OCI-LY1 (cell line): ENCODE measurements around the gene GDF10.

Source experiments
- H2AFZ ChIP-seq: fragments of 200-600 bp; sonication (generic), shearing (Covaris generic); 2 replicates; pipeline ENCODE4 v1.6.0; 2014; ENCODE audit warnings: antibody characterized with exemption, mild to moderate bottlenecking, low read length
- H3F3A ChIP-seq: fragments of 200-600 bp; sonication (generic), shearing (Covaris generic); 2 replicates; pipeline ENCODE4 v1.6.0; 2014; ENCODE audit warnings: mild to moderate bottlenecking, antibody characterized with exemption, low read length, moderate library complexity; ENCODE audit not compliant: insufficient read depth
- H3K27ac ChIP-seq: fragments of 200-600 bp; sonication (generic); 2 replicates; pipeline ENCODE4 v1.5.1; 2014; ENCODE audit warnings: low read length, mixed run types, mild to moderate bottlenecking, low read depth; ENCODE audit not compliant: poor library complexity, severe bottlenecking
- H3K27me3 ChIP-seq: fragments of 200-600 bp; sonication (generic); 2 replicates; pipeline ENCODE4 v1.6.0; 2014; ENCODE audit warnings: antibody characterized with exemption, mild to moderate bottlenecking, low read length, moderate library complexity; ENCODE audit not compliant: insufficient read depth
- H3K36me3 ChIP-seq: fragments of 200-600 bp; sonication (generic); 2 replicates; pipeline ENCODE4 v1.6.1; 2014; ENCODE audit warnings: mild to moderate bottlenecking, antibody characterized with exemption, low read length, moderate library complexity, mixed read lengths; ENCODE audit not compliant: insufficient read depth
- H3K4me1 ChIP-seq: fragments of 200-600 bp; sonication (generic); 2 replicates; pipeline ENCODE4 v1.5.1; 2014; ENCODE audit warnings: mild to moderate bottlenecking, low read length, moderate library complexity; ENCODE audit not compliant: insufficient read depth, severe bottlenecking
- H3K4me2 ChIP-seq: fragments of 200-600 bp; sonication (generic), shearing (Covaris generic); 2 replicates; pipeline ENCODE4 v1.6.1; 2014; ENCODE audit warnings: low read length
- H3K4me3 ChIP-seq: fragments of 200-600 bp; sonication (generic); 2 replicates; pipeline ENCODE4 v1.5.1; 2014; ENCODE audit warnings: low read length, low read depth, mild to moderate bottlenecking, mixed read lengths; ENCODE audit not compliant: poor library complexity, severe bottlenecking
- H3K79me2 ChIP-seq: fragments of 200-600 bp; shearing (Covaris generic); 2 replicates; pipeline ENCODE4 v1.6.1; 2016; ENCODE audit warnings: mixed run types, low read length, mixed read lengths; ENCODE audit not compliant: insufficient read depth
- H3K9ac ChIP-seq: fragments of 200-600 bp; sonication (generic), shearing (Covaris generic); 2 replicates; pipeline ENCODE4 v1.6.1; 2014; ENCODE audit warnings: mild to moderate bottlenecking, low read length, mixed read lengths
- H3K9me2 ChIP-seq: fragments of 200-600 bp; sonication (generic), shearing (Covaris generic); 2 replicates; pipeline ENCODE4 v1.6.1; 2014; ENCODE audit warnings: low read depth, mild to moderate bottlenecking, low read length, mixed read lengths
- H3K9me3 ChIP-seq: fragments of 200-600 bp; shearing (Covaris generic); 2 replicates; pipeline ENCODE4 v1.6.1; 2014; ENCODE audit warnings: low read length, mixed read lengths
- H4K20me1 ChIP-seq: fragments of 200-600 bp; sonication (generic), shearing (Covaris generic); 2 replicates; pipeline ENCODE4 v1.6.0; 2016; ENCODE audit warnings: mild to moderate bottlenecking, low read length; ENCODE audit not compliant: insufficient read depth
- EZH2 ChIP-seq: fragments of 200-600 bp; sonication (generic), shearing (Covaris generic); IDR thresholded peaks from 2 replicates; pipeline ENCODE4 v1.8.0; 2017; ENCODE audit warnings: borderline replicate concordance, mixed run types, mild to moderate bottlenecking, antibody characterized with exemption, low read length, moderate library complexity, mixed read lengths
- TF ChIP-seq, protein P1 (sequence below): fragments of 200-600 bp; sonication (generic), shearing (Covaris generic); IDR thresholded peaks from 2 replicates; pipeline ENCODE4 v1.5.1; 2017; ENCODE audit warnings: mild to moderate bottlenecking, antibody characterized with exemption, low read length, moderate library complexity, mixed read lengths

Gene GDF10

GRCh38 chr10:47332946-47333345 lies 32.9 kb downstream of the GDF10 start:
- H2AFZ ChIP-seq, result no peak overlapping the region
- H4K20me1 ChIP-seq, result no peaks in the 10 kb centered on the region
- H3K4me3 ChIP-seq, result no peak overlapping the region
- H3F3A ChIP-seq, result no peaks in the 10 kb centered on the region
- no peaks in the 10 kb centered on the region for H3K9me2 ChIP-seq
- H3K9me3 ChIP-seq, result no peaks in the 10 kb centered on the region
- H3K4me2 ChIP-seq, result no peak overlapping the region
- H3K9ac ChIP-seq, result no peak overlapping the region
- H3K4me1 ChIP-seq, result no peaks in the 10 kb centered on the region
- no peaks in the 10 kb centered on the region for H3K79me2 ChIP-seq
- no peak for TF ChIP-seq EZH2
- TF ChIP-seq, protein P1, sequence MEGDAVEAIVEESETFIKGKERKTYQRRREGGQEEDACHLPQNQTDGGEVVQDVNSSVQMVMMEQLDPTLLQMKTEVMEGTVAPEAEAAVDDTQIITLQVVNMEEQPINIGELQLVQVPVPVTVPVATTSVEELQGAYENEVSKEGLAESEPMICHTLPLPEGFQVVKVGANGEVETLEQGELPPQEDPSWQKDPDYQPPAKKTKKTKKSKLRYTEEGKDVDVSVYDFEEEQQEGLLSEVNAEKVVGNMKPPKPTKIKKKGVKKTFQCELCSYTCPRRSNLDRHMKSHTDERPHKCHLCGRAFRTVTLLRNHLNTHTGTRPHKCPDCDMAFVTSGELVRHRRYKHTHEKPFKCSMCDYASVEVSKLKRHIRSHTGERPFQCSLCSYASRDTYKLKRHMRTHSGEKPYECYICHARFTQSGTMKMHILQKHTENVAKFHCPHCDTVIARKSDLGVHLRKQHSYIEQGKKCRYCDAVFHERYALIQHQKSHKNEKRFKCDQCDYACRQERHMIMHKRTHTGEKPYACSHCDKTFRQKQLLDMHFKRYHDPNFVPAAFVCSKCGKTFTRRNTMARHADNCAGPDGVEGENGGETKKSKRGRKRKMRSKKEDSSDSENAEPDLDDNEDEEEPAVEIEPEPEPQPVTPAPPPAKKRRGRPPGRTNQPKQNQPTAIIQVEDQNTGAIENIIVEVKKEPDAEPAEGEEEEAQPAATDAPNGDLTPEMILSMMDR, result no peak
- no peaks in the 10 kb centered on the region for H3K36me3 ChIP-seq
- 0 out of 2 replicates have a peak, but pooled peaks cover 5% of the 10 kb centered on the region for H3K27me3 ChIP-seq
- no peak overlapping the region for H3K27ac ChIP-seq

- Histone ChIP-seq H3K4me2 (no peak overlapping the region), H2AFZ (no peak overlapping the region), H3K79me2 (no peaks in the 10 kb centered on the region), H3K9ac (no peak overlapping the region), H3K9me3 (no peaks in the 10 kb centered on the region), H3K9me2 (no peaks in the 10 kb centered on the region), H3F3A (no peaks in the 10 kb centered on the region), H3K4me1 (no peaks in the 10 kb centered on the region), H3K27me3 (0 out of 2 replicates have a peak, but pooled peaks cover 5% of the 10 kb centered on the region), H3K4me3 (no peak overlapping the region), H3K27ac (no peak overlapping the region), H3K36me3 (no peaks in the 10 kb centered on the region), H4K20me1 (no peaks in the 10 kb centered on the region)
- TF ChIP-seq, protein P1, result no peak
- TF ChIP-seq EZH2, result no peak
Measured at GRCh38 chr10:47333532-47333931, 33.5 kb downstream of the GDF10 start.

GRCh38 chr10:47334466-47335295 lies 34.7 kb downstream of the GDF10 start:
- H3K4me1 ChIP-seq, result no peaks in the 10 kb centered on the region
- H3K36me3 ChIP-seq, result no peaks in the 10 kb centered on the region
- H3K9me2 ChIP-seq, result no peaks in the 10 kb centered on the region
- TF ChIP-seq, protein P1, result no peak
- no peak for TF ChIP-seq EZH2
- no peaks in the 10 kb centered on the region for H3F3A ChIP-seq
- H3K27ac ChIP-seq, result no peak overlapping the region
- H3K4me3 ChIP-seq, result no peak overlapping the region
- H2AFZ ChIP-seq, result no peak overlapping the region
- H3K79me2 ChIP-seq, result no peaks in the 10 kb centered on the region
- H4K20me1 ChIP-seq, result no peaks in the 10 kb centered on the region
- no peaks in the 10 kb centered on the region for H3K9me3 ChIP-seq
- H3K4me2 ChIP-seq, result no peak overlapping the region
- H3K27me3 ChIP-seq, result 0 out of 2 replicates have a peak, but pooled peaks cover 5% of the 10 kb centered on the region
- no peak overlapping the region for H3K9ac ChIP-seq
